ENCODE data around the gene TMED9.

GRCh38 chr5:177598477-177598876 is 6.5 kb downstream of the TMED9 start:
- TF ChIP-seq CTCF (IDR thresholded peaks at IDR 0.05) (no peak), POLR2A (IDR thresholded peaks at IDR 0.05) (no peak)

Measured in adrenal gland (tissue), 5 donors.